GM12873 (cell line): ENCODE measurements around the gene VPS33B.

Experiments
- CTCF ChIP-seq: IDR thresholded peaks from 2 replicates; pipeline ENCODE4 v1.5.1; 2012; ENCODE audit warnings: low read depth, mild to moderate bottlenecking, moderate library complexity, low read length, control low read depth; ENCODE audit not compliant: insufficient read depth; ENCODE audit errors: missing control alignments

Gene VPS33B

GRCh38 chr15:90953947-90954711 lies 68.3 kb downstream of the VPS33B start:
- no peak for TF ChIP-seq CTCF

- TF ChIP-seq CTCF, result no peak
Observed at GRCh38 chr15:90952901-90953677, 69.3 kb downstream of the VPS33B start.

GRCh38 chr15:90950676-90951075 lies 71.7 kb downstream of the VPS33B start:
- TF ChIP-seq CTCF, result no peak

- TF ChIP-seq CTCF, result no peak
Observed at GRCh38 chr15:90949979-90950675, 72.3 kb downstream of the VPS33B start.
